ENCODE data around the gene JMJD7. TPM values are rescaled to one million over a fixed set of nuclear protein-coding genes. Genes with fewer than 3 reads are reported as not detected.

The JMJD7 gene
- total RNA-seq, 1 experiment from 2014 or later = 13.2 TPM

- no peak for DNase-seq (ENCODE audit: low read depth, low spot score)
- Histone ChIP-seq H3K4me3 (ENCODE audit: low read depth in 2 of 2, low read length in 2 of 2) (no peak overlapping the region), H3K27me3 (ENCODE audit: control insufficient read depth, insufficient read depth, low read length) (no peaks in the 10 kb centered on the region), H3K36me3 (ENCODE audit: control insufficient read depth, insufficient read depth, low read length) (no peaks in the 10 kb centered on the region; the same call in 1 of the 2 replicates), H3K9me3 (ENCODE audit: control insufficient read depth, insufficient read depth, low read depth, low read length) (no peaks in the 10 kb centered on the region), H3K4me1 (ENCODE audit: control insufficient read depth, insufficient read depth, low read length) (peaks cover under 1% of the 10 kb centered on the region), H3K27ac (ENCODE audit: low read length) (no peak overlapping the region)
- no TSS peak for BruUV-seq (replicated peaks)
- in situ Hi-C loops (cut with HindIII; ENCODE audit: low pct_unique_long_range_greater_than_20kb, low sequenced_read_pairs) (no loop called here), intact Hi-C loops (cut with micrococcal nuclease; ENCODE audit: unreplicated experiment) (no loop called here)
- ATAC-seq = no peak
- POLR2A ChIA-PET = no interaction called here
- TF ChIP-seq POLR2AphosphoS5 (IDR thresholded peaks at IDR 0.05; ENCODE audit: low read depth, low read length) (no peak), SIN3A (IDR thresholded peaks at IDR 0.05; ENCODE audit: borderline replicate concordance, insufficient read depth, low read depth, low read length) (no peak)
- CTCF ChIA-PET = interaction anchor here (0.5 kb wide), 1 partner anchor 196 kb away, joined by 3 read pairs; no protein-coding TSS in a partner anchor
These were observed 26.7 kb upstream of the JMJD7 start for GRCh38 chr15:41801185-41801584.

GRCh38 chr15:41801850-41802455 is 25.9 kb upstream of the JMJD7 start:
- no peak for ATAC-seq
- Histone ChIP-seq H3K36me3 (ENCODE audit: control insufficient read depth, insufficient read depth, low read length) (no peaks in the 10 kb centered on the region; the same call in 1 of the 2 replicates), H3K4me3 (ENCODE audit: low read depth in 2 of 2, low read length in 2 of 2) (no peak overlapping the region), H3K27me3 (ENCODE audit: control insufficient read depth, insufficient read depth, low read length) (no peaks in the 10 kb centered on the region), H3K27ac (ENCODE audit: low read length) (no peak overlapping the region), H3K4me1 (ENCODE audit: control insufficient read depth, insufficient read depth, low read length) (no peaks in the 10 kb centered on the region), H3K9me3 (ENCODE audit: control insufficient read depth, insufficient read depth, low read depth, low read length) (no peaks in the 10 kb centered on the region)
- no TSS peak for BruUV-seq (replicated peaks)
- peak; percentile 59 for DNase-seq (ENCODE audit: low read depth, low spot score)
- ChIA-PET POLR2A (interaction anchor here (0.5 kb wide), 1 partner anchor 20 kb away, joined by 4 read pairs; no protein-coding TSS in a partner anchor), CTCF (interaction anchor here (0.5 kb wide), 1 partner anchor 196 kb away, joined by 3 read pairs; no protein-coding TSS in a partner anchor)
- TF ChIP-seq REST (IDR thresholded peaks at IDR 0.05; ENCODE audit: insufficient read depth in 1 of 2, low read depth in 2 of 2, low read length in 1 of 2) = no peak
- TF ChIP-seq CTCF (IDR thresholded peaks at IDR 0.05) = no peak
- no peak for TF ChIP-seq POLR2AphosphoS5 (IDR thresholded peaks at IDR 0.05; ENCODE audit: low read depth, low read length)
- no peak for TF ChIP-seq TCF7L2 (IDR thresholded peaks at IDR 0.05; ENCODE audit: low read depth, low read length)
- no peak for TF ChIP-seq SIN3A (IDR thresholded peaks at IDR 0.05; ENCODE audit: borderline replicate concordance, insufficient read depth, low read depth, low read length)
- in situ Hi-C loops (cut with HindIII; ENCODE audit: low pct_unique_long_range_greater_than_20kb, low sequenced_read_pairs) = no loop called here
- intact Hi-C loops (cut with micrococcal nuclease; ENCODE audit: unreplicated experiment) = no loop called here

GRCh38 chr15:41804361-41804760 is 23.5 kb upstream of the JMJD7 start:
- DNase-seq (ENCODE audit: low read depth, low spot score) (no peak), ATAC-seq (peak; percentile 29; the same call in 1 of the 2 replicates)
- TF ChIP-seq TCF7L2 (IDR thresholded peaks at IDR 0.05; ENCODE audit: low read depth, low read length) (no peak), SIN3A (IDR thresholded peaks at IDR 0.05; ENCODE audit: borderline replicate concordance, insufficient read depth, low read depth, low read length) (no peak)
- intact Hi-C loops (cut with micrococcal nuclease; ENCODE audit: unreplicated experiment) (no loop called here), in situ Hi-C loops (cut with HindIII; ENCODE audit: low pct_unique_long_range_greater_than_20kb, low sequenced_read_pairs) (no loop called here)
- Histone ChIP-seq H3K4me1 (ENCODE audit: control insufficient read depth, insufficient read depth, low read length) (no peaks in the 10 kb centered on the region; the same call in 1 of the 2 replicates), H3K4me3 (ENCODE audit: low read depth in 2 of 2, low read length in 2 of 2) (no peak overlapping the region), H3K27ac (ENCODE audit: low read length) (no peak overlapping the region), H3K9me3 (ENCODE audit: control insufficient read depth, insufficient read depth, low read depth, low read length) (no peaks in the 10 kb centered on the region), H3K36me3 (ENCODE audit: control insufficient read depth, insufficient read depth, low read length) (no peaks in the 10 kb centered on the region; the same call in 1 of the 2 replicates), H3K27me3 (ENCODE audit: control insufficient read depth, insufficient read depth, low read length) (no peaks in the 10 kb centered on the region)
- CTCF ChIA-PET = no interaction called here
- no TSS peak for BruUV-seq (replicated peaks)
- POLR2A ChIA-PET = no interaction called here
